Upper lobe of left lung (tissue), 4 donors: ENCODE data around the gene ADAM12.

Experiments used
- CTCF ChIP-seq, 6 experiments: fragments of 450-650 bp in 4 of 6; fragments of 200-600 bp in 2 of 6; sonication (generic) in 2 of 6; IDR thresholded peaks; one replicate each; pipeline ENCODE4 v1.5.1; 2016 to 2019; ENCODE audit warnings: antibody characterized with exemption in 6 of 6
- POLR2A ChIP-seq, 4 donors: fragments of 450-650 bp; IDR thresholded peaks; one replicate each; pipeline ENCODE4 v1.5.1; 2016 to 2017; ENCODE audit warnings: antibody characterized with exemption in 4 of 4, mild to moderate bottlenecking in 2 of 4
- POLR2AphosphoS5 ChIP-seq, 2 donors: sonication (generic); formaldehyde crosslinking; IDR thresholded peaks; one replicate each; pipeline ENCODE4 v1.5.1; 2017; ENCODE audit warnings: antibody characterized with exemption in 2 of 2

GRCh38 chr10:126223512-126224067, 164.7 kb downstream of the ADAM12 start:
- TF ChIP-seq POLR2AphosphoS5 (IDR thresholded peaks at IDR 0.05) (no peak), CTCF (IDR thresholded peaks at IDR 0.05) (no peak), POLR2A (IDR thresholded peaks at IDR 0.05) (no peak)
